ENCODE data around the gene TAS2R7.
"Not testable (repeated sequence)": the region's sequence is repeated elsewhere in the genome, so short reads cannot be mapped to it uniquely, and the experiment has no call there.

TAS2R7 gene

GRCh38 chr12:10802587-10802986, at the start of gene TAS2R7:
Gene TAS2R7 (minus strand): TSS chr12:10802627. CDS start chr12:10802570, 57 bp downstream.
- no peak for DNase-seq (ENCODE audit: low spot score)

GRCh38 chr12:10851243-10851858, 48.9 kb upstream of the TAS2R7 start:
- no peak for DNase-seq (ENCODE audit: low spot score)

GRCh38 chr12:10849425-10849878, 47.0 kb upstream of the TAS2R7 start, which contains the start of gene PRR4:
Gene PRR4 (minus strand): TSS chr12:10849475. CDS start chr12:10849437, 38 bp downstream.
- no peak for DNase-seq (ENCODE audit: low spot score)

- DNase-seq (ENCODE audit: low spot score) = no peak
These were observed 45.3 kb upstream of the TAS2R7 start for GRCh38 chr12:10847744-10848143.

GRCh38 chr12:10842862-10843261, 40.4 kb upstream of the TAS2R7 start:
- DNase-seq (ENCODE audit: low spot score) = no peak

GRCh38 chr12:10838461-10838860, 36.0 kb upstream of the TAS2R7 start:
- DNase-seq (ENCODE audit: low spot score) = no peak

- DNase-seq (ENCODE audit: low spot score) = no peak
These were observed 27.6 kb upstream of the TAS2R7 start for GRCh38 chr12:10829994-10830393.

GRCh38 chr12:10826258-10826657, 23.8 kb upstream of the TAS2R7 start, which contains the start of gene TAS2R10:
Gene TAS2R10 (minus strand): TSS chr12:10826358. CDS start chr12:10826269, 89 bp downstream.
- no peak for DNase-seq (ENCODE audit: low spot score)

GRCh38 chr12:10824957-10825356, 22.5 kb upstream of the TAS2R7 start:
- DNase-seq (ENCODE audit: low spot score) = no peak

GRCh38 chr12:10811883-10812536, 9.6 kb upstream of the TAS2R7 start:
- no peak for DNase-seq (ENCODE audit: low spot score)

GRCh38 chr12:10810068-10810467, 7.6 kb upstream of the TAS2R7 start, which contains the start of gene TAS2R9:
Gene TAS2R9 (minus strand): TSS chr12:10810168. CDS start chr12:10810075, 93 bp downstream.
- DNase-seq (ENCODE audit: low spot score) = no peak

- no peak for DNase-seq (ENCODE audit: low spot score)
These were observed 4.8 kb upstream of the TAS2R7 start, which contains the start of gene TAS2R8 for GRCh38 chr12:10807186-10807585. Gene TAS2R8 (minus strand): TSS chr12:10807286. CDS start chr12:10806980, 306 bp downstream.

- no peak for DNase-seq (ENCODE audit: low spot score)
These were observed 686 bp downstream of the TAS2R7 start for GRCh38 chr12:10801741-10802140.

GRCh38 chr12:10794222-10794621, 8.2 kb downstream of the TAS2R7 start:
- no peak for DNase-seq (ENCODE audit: low spot score)

GRCh38 chr12:10791769-10792168, 10.7 kb downstream of the TAS2R7 start:
- not testable (repeated sequence) for DNase-seq (ENCODE audit: low spot score)

- no peak for DNase-seq (ENCODE audit: low spot score)
These were observed 19.2 kb downstream of the TAS2R7 start for GRCh38 chr12:10783252-10783651.

- DNase-seq (ENCODE audit: low spot score) = no peak
These were observed 23.3 kb downstream of the TAS2R7 start for GRCh38 chr12:10779103-10779502.

GRCh38 chr12:10771132-10771733, 31.2 kb downstream of the TAS2R7 start:
- peak; percentile 56 for DNase-seq (ENCODE audit: low spot score)

- DNase-seq (ENCODE audit: low spot score) = no peak
These were observed 42.8 kb downstream of the TAS2R7 start for GRCh38 chr12:10759657-10760056.

GRCh38 chr12:10756194-10756593, 46.2 kb downstream of the TAS2R7 start:
- DNase-seq (ENCODE audit: low spot score) = no peak

GRCh38 chr12:10753059-10753458, 49.4 kb downstream of the TAS2R7 start:
- DNase-seq (ENCODE audit: low spot score) = no peak
